Posterior vena cava (tissue), 2 donors: Measurements from ENCODE around the gene ZRANB1. TPM values are rescaled to one million over a fixed set of nuclear protein-coding genes. Genes with fewer than 3 reads are reported as not detected.

Experiments used
- microRNA-seq, 2 donors: library from miRNA; unstranded; fragments of <30 nt; microRNA quantifications; one replicate each; pipeline ENCODE4 v1.2.0, GENCODE V29; 2020 to 2021; ENCODE audit warnings: borderline microRNAs expressed in 2 of 2
- total RNA-seq, 2 donors: library from RNA; stranded (reverse); fragmentation: NEBNext Ultra II Directional; extraction: Animal tissue kit (Norgen Biotek cat#: 25700); gene quantifications; one replicate each; pipeline ENCODE4 v1.2.1, GENCODE V29; 2021
- donor health status: DM: yes; HTN: yes; CAD: no.
- donor health status: DM: yes; HTN: yes; CAD: no.

Gene ZRANB1
- total RNA-seq, 2 donors from 2014 or later: 19.8 to 26.9 TPM

Small RNA genes within 50 kb of the gene (microRNA-seq; reads per million reads assigned to microRNA genes)
- gene MIR4296: 0 reads per million in 2 donors

Other genes starting within 250 kb of the ZRANB1 start
- gene FAM53B, start 197.7 kb upstream of the ZRANB1 start, total RNA-seq: 10 to 100 TPM; 15.6 to 21.4 TPM
- gene EEF1AKMT2, start 150.2 kb upstream of the ZRANB1 start, total RNA-seq: 10 to 100 TPM; 14.8 to 15.3 TPM
- 10 to 100 TPM; 12.4 to 13.0 TPM for gene ABRAXAS2, start 140.3 kb upstream of the ZRANB1 start, total RNA-seq
- 10 to 100 TPM; 44.4 to 47.3 TPM for gene CTBP2, start 218.4 kb downstream of the ZRANB1 start, total RNA-seq